BLaER1 treated with 17β-estradiol and CSF1 and Interleukin-3, amounts not matched to agents 10 nM and 100 nM (cell line): ENCODE measurements around the gene PADI1.
"Not testable (repeated sequence)": the region's sequence is repeated elsewhere in the genome, so short reads cannot be mapped to it uniquely, and the experiment has no call there.

Experiments used
- H3K27ac ChIP-seq, 11 experiments: shearing (Covaris generic); formaldehyde crosslinking; 2 replicates each; pipeline ENCODE4 v1.8.1; 2022
- H3K27me3 ChIP-seq, 11 experiments: shearing (Covaris generic); formaldehyde crosslinking; 2 replicates each; pipeline ENCODE4 v1.8.1; 2022
- H3K36me3 ChIP-seq, 11 experiments: shearing (Covaris generic); formaldehyde crosslinking; 2 replicates each; pipeline ENCODE4 v1.8.1; 2022
- H3K4me1 ChIP-seq, 10 experiments: shearing (Covaris generic); formaldehyde crosslinking; 2 replicates each; pipeline ENCODE4 v1.8.1; 2022
- H3K4me2 ChIP-seq, 11 experiments: shearing (Covaris generic); formaldehyde crosslinking; 2 replicates each; pipeline ENCODE4 v1.8.1; 2022
- H3K4me3 ChIP-seq, 10 experiments: shearing (Covaris generic); formaldehyde crosslinking; 2 replicates each; pipeline ENCODE4 v1.8.1; 2022
- H3K9ac ChIP-seq, 11 experiments: shearing (Covaris generic); formaldehyde crosslinking; 2 replicates each; pipeline ENCODE4 v1.8.1; 2022
- H3K9me3 ChIP-seq, 11 experiments: shearing (Covaris generic); formaldehyde crosslinking; replicated peaks in 1 of 11; 2 replicates each; pipeline ENCODE4 v1.8.1; 2022
- H4K20me1 ChIP-seq, 11 experiments: shearing (Covaris generic); formaldehyde crosslinking; 2 replicates each; pipeline ENCODE4 v1.8.1; 2022
- Cebpa-rat ChIP-seq, 11 experiments: shearing (Covaris generic); IDR thresholded peaks; 2 replicates each; pipeline ENCODE4 v1.8.1; 2022

The PADI1 gene

DNA sequence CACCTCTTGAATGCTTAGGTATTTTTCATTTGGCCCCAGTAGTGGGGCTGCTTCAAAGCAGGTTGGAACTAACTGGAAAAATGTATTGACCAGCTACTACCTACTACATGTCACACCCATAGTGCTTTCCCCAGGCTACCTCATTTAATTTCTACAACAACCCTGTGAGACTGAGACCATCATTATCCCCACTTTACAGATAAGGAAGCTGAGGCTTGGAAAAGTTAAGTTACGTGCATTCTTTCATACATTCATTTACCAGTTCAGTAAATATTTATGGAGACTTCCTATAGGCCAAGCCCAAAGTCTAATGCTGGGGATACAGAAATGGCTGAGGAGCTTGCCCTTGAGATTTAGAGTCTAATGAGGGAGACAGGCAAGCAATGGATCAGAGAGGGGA, 29.5 kb downstream of the PADI1 start:
- peaks cover 6 to 40% (median 19%) of the 10 kb centered on the region in 10 experiments; a peak in 17 of 20 replicates for H3K4me1 ChIP-seq
- peak overlapping the region in 3 of 11 experiments; percentile 45 to 70 (median 55); a peak in 5 of 22 replicates for H3K4me2 ChIP-seq
- H3K9me3 ChIP-seq = no peaks in the 10 kb centered on the region
- no peak for TF ChIP-seq Cebpa-rat (IDR thresholded peaks at IDR 0.05)
- no peak overlapping the region for H3K27ac ChIP-seq
- no peak overlapping the region for H3K9ac ChIP-seq
- H3K27me3 ChIP-seq = no peaks in the 10 kb centered on the region
- H4K20me1 ChIP-seq = no peaks in the 10 kb centered on the region; a peak in 1 of 22 replicates
- no peaks in the 10 kb centered on the region for H3K36me3 ChIP-seq
- H3K4me3 ChIP-seq = no peak overlapping the region

DNA sequence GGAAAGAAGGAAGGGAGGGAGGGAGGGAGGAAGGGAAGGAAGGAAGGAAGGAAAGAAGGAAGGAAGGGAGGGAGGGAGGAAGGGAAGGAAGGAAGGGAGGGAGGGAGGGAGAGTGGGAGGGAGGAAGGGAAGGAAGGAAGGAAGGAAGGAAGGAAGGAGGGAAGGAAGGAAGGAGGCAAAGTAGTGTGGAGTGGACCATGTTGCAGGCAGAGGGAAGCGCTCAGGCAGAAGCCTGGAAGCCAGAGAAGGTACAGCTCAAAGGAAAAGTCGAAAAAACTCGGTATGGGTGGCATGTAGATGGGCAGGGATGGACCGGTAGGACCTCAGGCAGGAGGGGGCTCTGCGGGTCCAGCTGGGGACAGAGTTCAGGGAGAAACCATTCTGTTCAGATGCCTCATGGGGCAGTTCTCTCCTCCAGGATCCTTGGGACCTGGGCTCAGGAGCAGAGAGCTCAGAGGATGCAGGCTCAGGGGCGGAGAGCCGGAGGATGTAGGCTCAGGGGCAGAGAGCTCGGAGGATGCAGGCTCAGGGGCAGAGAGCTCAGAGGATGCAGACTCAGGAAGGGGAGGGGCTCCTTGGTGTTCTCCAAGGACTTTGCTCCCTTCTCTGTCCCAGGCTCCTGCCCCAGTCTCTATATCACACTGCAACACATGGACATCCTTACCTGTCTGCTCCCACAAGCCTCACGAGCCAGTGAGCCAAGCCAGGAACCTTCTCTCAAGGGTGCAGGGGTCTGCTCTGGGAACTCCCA, 30.4 kb downstream of the PADI1 start:
- no peaks in the 10 kb centered on the region for H3K27me3 ChIP-seq
- H3K9ac ChIP-seq = no peak overlapping the region
- no peak overlapping the region for H3K4me3 ChIP-seq
- no peaks in the 10 kb centered on the region for H3K36me3 ChIP-seq
- peaks cover 0 to 3% (median 0%) of the 10 kb centered on the region in 11 experiments; a peak in 2 of 22 replicates for H4K20me1 ChIP-seq
- H3K4me2 ChIP-seq = peak overlapping the region in 9 of 11 experiments; percentile 3 to 56 (median 24); a peak in 12 of 22 replicates
- H3K27ac ChIP-seq = peak overlapping the region in 1 of 11 experiments; percentile 21; a peak in 1 of 22 replicates
- no peak for TF ChIP-seq Cebpa-rat (IDR thresholded peaks at IDR 0.05)
- peaks cover 6 to 39% (median 19%) of the 10 kb centered on the region in 10 experiments; a peak in 17 of 20 replicates for H3K4me1 ChIP-seq
- H3K9me3 ChIP-seq = no peaks in the 10 kb centered on the region

DNA sequence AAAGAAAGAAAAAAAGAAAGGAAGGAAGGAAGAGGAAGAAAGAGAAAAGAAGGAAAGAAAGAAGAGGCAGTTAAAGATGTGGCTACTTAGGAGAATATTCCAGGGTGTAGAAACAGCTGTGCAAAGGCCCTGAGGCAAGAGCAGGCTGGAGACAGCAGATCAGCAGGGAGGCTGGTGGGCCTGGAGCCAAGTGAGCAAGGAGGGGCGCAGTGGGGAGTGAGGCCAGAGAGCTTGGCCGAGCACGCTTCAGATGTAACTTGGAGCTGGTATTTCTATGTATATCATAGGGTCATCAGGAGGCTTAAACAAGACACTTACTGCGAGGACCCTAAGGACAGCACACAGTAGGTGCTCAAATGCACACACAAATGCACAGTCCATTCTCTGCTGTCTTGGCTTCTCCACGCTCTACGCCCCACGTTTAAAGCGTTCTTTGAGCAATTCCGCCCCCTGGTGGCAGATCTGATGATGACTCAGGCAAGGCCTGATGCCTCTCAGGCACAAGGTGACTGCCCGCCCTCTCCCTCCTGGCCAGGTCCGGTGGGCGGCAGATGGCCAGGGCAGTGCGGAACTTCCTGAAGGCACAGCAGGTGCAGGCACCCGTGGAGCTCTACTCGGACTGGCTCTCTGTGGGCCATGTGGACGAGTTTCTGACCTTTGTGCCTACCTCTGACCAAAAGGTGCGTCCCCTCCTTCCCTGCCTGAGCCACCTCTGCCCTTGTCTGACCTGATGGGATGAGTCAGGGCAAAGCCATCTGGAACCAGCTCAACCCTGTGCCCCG, 32.0 kb downstream of the PADI1 start:
- TF ChIP-seq Cebpa-rat (IDR thresholded peaks at IDR 0.05) = no peak
- Histone ChIP-seq H4K20me1 (peaks cover 0 to 10% (median 0%) of the 10 kb centered on the region in 11 experiments; a peak in 3 of 22 replicates), H3K4me2 (no peak overlapping the region), H3K4me1 (peaks cover 6 to 29% (median 18%) of the 10 kb centered on the region in 10 experiments; a peak in 18 of 20 replicates), H3K27me3 (no peaks in the 10 kb centered on the region), H3K36me3 (no peaks in the 10 kb centered on the region), H3K27ac (no peak overlapping the region), H3K9ac (no peak overlapping the region), H3K9me3 (no peaks in the 10 kb centered on the region), H3K4me3 (no peak overlapping the region)

DNA sequence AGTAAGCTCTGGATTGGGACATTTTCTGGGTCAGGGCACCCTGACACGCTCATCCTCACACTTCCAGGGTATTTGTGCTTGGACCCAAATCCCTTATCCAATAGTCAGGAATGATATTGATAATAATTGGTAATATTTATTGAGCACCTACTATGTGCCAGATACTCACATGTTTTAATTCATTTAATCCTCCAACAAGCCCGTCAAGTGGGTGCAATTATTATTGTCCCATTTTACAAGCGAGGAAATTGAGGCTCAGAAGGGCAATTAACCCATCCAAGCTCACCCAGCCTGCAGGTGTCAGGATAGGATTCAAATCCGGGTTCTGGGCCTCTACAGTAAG, 32.6 kb downstream of the PADI1 start:
- no peak for TF ChIP-seq Cebpa-rat (IDR thresholded peaks at IDR 0.05)
- Histone ChIP-seq H4K20me1 (peaks cover 0 to 10% (median 0%) of the 10 kb centered on the region in 11 experiments; a peak in 3 of 22 replicates), H3K4me1 (peaks cover 6 to 29% (median 18%) of the 10 kb centered on the region in 10 experiments; a peak in 18 of 20 replicates), H3K4me3 (no peak overlapping the region), H3K9ac (no peak overlapping the region), H3K36me3 (no peaks in the 10 kb centered on the region), H3K27ac (no peak overlapping the region), H3K4me2 (no peak overlapping the region), H3K27me3 (no peaks in the 10 kb centered on the region), H3K9me3 (no peaks in the 10 kb centered on the region)

DNA sequence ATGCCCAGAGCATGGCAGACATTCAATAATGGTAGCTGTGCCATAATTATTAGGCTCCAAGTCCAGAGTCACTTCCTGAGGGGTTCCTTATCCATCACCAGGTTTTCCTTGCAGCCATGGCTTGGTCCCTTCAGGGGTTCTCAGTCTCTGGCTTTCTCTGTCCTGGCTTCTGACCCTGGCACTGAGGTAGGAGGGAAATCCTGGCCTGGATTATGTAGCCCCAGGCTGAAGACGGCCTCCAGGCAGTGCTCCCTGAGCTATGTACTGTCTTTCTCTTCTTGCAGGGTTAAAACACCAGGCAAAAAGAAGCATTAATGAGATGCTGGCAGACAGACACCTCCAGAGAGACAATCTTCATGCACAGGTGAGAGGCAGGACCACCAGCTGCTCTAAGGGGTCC, 34.5 kb downstream of the PADI1 start:
- no peak overlapping the region for H3K27ac ChIP-seq
- TF ChIP-seq Cebpa-rat (IDR thresholded peaks at IDR 0.05) = no peak

DNA sequence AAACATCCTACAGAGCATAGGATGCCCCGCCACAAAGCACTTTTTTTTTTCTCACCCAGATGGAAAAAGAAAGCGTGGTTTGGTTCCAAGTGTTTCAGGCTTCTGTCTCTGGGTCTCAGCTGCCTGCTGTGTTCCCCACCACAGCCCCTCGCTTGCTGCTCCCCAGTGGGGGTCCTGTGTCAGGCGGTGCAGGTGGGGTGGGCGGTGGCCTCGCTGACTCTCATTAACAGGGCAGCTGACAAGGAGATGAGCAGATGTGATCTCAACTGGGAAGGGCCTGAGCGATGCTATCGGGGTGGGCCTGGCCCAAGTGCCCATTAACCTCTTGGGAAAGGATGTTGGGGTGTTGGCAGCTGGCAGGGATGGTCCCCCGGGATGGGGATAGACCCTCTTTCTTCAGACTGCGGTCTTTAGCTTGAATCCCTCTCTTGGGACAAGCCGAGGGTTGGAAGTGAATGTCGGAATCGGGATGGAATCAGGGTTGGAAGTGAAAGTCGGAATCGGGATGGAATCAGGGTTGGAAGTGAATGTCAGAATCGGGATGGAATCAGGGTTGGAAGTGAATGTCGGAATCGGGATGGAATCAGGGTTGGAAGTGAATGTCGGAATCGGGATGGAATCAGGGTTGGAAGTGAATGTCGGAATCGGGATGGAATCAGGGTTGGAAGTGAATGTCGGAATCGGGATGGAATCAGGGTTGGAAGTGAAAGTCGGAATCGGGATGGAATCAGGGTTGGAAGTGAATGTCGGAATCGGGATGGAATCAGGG, 36.3 kb downstream of the PADI1 start:
- not testable (repeated sequence) for H3K27ac ChIP-seq, H4K20me1 ChIP-seq, H3K27me3 ChIP-seq, H3K9me3 ChIP-seq, H3K36me3 ChIP-seq, H3K4me3 ChIP-seq, H3K9ac ChIP-seq
- Histone ChIP-seq H3K4me1 (peaks cover 0 to 23% (median 7%) of the 10 kb centered on the region in 10 experiments; a peak in 9 of 20 replicates), H3K4me2 (peak overlapping the region in 3 of 11 experiments; percentile 13 to 26 (median 15); a peak in 2 of 22 replicates)

More for the DNA sequence above, 34.5 kb downstream of the PADI1 start:
- Histone ChIP-seq H3K36me3 (no peaks in the 10 kb centered on the region), H3K9ac (no peak overlapping the region), H3K4me2 (no peak overlapping the region), H3K9me3 (no peaks in the 10 kb centered on the region), H3K4me3 (no peak overlapping the region), H4K20me1 (peaks cover 0 to 10% (median 0%) of the 10 kb centered on the region in 11 experiments; a peak in 3 of 22 replicates), H3K27me3 (no peaks in the 10 kb centered on the region), H3K4me1 (peaks cover 3 to 23% (median 14%) of the 10 kb centered on the region in 10 experiments; a peak in 18 of 20 replicates)

DNA sequence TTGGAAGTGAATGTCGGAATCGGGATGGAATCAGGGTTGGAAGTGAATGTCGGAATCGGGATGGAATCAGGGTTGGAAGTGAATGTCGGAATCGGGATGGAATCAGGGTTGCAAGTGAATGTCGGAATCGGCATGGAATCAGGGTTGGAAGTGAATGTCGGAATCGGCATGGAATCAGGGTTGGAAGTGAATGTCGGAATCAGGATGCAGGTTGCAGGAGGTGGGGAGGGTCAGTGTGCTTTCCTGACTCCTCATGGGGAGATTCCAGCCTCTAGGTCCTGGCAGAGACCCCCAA, 36.8 kb downstream of the PADI1 start:
- H3K9ac ChIP-seq, H4K20me1 ChIP-seq, H3K27me3 ChIP-seq, H3K9me3 ChIP-seq, H3K4me2 ChIP-seq, H3K36me3 ChIP-seq, H3K27ac ChIP-seq, H3K4me3 ChIP-seq: not testable (repeated sequence)
- peaks cover 0 to 23% (median 7%) of the 10 kb centered on the region in 10 experiments; a peak in 9 of 20 replicates for H3K4me1 ChIP-seq

DNA sequence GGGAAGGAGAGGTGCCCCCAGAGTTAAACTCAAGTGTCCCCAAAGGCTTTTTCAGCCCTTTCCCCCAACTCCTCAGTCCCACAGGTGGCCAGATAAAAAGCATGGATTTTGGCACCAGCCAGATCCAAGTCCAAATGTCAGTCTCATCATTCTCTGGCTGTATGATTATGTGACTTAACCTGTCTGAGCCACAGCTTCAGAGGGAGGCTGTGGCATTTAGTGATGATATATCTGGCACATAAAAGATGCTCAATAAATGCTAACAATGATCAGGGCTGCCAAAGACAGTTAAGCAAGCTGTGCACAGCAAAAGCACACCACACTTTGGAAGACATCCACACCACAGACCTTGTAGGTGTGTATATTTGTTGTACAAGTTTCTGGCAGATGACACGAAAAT, 38.3 kb downstream of the PADI1 start:
- Histone ChIP-seq H3K27ac (no peak overlapping the region), H3K9ac (no peak overlapping the region), H3K27me3 (no peaks in the 10 kb centered on the region), H3K4me2 (no peak overlapping the region), H3K4me1 (peaks cover 0 to 23% (median 7%) of the 10 kb centered on the region in 10 experiments; a peak in 9 of 20 replicates), H4K20me1 (peaks cover 0 to 10% (median 0%) of the 10 kb centered on the region in 11 experiments; a peak in 3 of 22 replicates), H3K36me3 (no peaks in the 10 kb centered on the region), H3K9me3 (no peaks in the 10 kb centered on the region), H3K4me3 (no peak overlapping the region)
- no peak for TF ChIP-seq Cebpa-rat (IDR thresholded peaks at IDR 0.05)
